Bronchial epithelial cell (primary cell): ENCODE results near the gene PPP1R2. TPM values are rescaled to one million over a fixed set of nuclear protein-coding genes. Genes with fewer than 3 reads are reported as not detected.

Experiments used
- DNase-seq: peaks from one replicate; pipeline ENCODE4 v3.0.0-alpha.2; 2010; ENCODE audit warnings: low read depth
- FAIRE-seq: peaks from 2 replicates; lab custom pipeline; 2011; peaks lifted over from hg19 to GRCh38; lab: Jason Lieb, UNC
- H3K27me3 ChIP-seq: 2 replicates; pipeline ENCODE4 v1.5.1; 2011; ENCODE audit warnings: low read length; ENCODE audit not compliant: control insufficient read depth, insufficient read depth
- H3K36me3 ChIP-seq: 2 replicates; pipeline ENCODE4 v1.5.1; 2011; ENCODE audit warnings: low read length; ENCODE audit not compliant: control insufficient read depth, insufficient read depth
- H3K4me3 ChIP-seq: 2 replicates; pipeline ENCODE4 v1.5.1; 2011; ENCODE audit warnings: mild to moderate bottlenecking, low read depth, low read length, control low read depth
- total RNA-seq: library from RNA; depleted of rRNA; stranded (reverse); fragments of >200 nt; gene quantifications from 2 replicates; pipeline ENCODE4 v1.2.1, GENCODE V29; 2014
- TF ChIP-seq, protein P1 (sequence below): IDR thresholded peaks from 2 replicates; pipeline ENCODE4 v1.5.1; 2011; ENCODE audit warnings: mild to moderate bottlenecking, moderate library complexity, low read length, control low read depth, inconsistent platforms; ENCODE audit not compliant: insufficient read depth, severe bottlenecking

PPP1R2 gene
- total RNA-seq, 1 donor from 2014 or later = 57.9 TPM

DNA sequence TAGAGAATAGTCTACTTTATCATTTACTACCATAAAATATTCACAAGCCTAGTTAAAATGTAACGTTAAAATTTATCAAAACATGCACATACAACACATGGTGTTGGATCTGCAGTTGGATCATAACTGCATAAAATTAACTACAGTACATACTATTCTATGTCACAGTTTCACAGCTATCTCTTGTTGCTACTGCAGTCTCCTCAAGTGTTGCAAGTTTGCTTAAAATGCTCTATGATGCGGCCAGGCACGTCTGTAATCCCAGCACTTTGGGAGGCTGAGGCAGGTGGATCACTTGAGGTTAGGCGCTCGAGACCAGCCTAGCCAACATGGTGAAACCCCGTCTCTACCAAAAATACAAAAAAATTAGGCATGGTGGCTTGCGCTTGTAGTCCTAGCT lies 10.3 kb downstream of the PPP1R2 start:
- FAIRE-seq (no peak), DNase-seq (no peak)
- no peak overlapping the region for H3K4me3 ChIP-seq
- TF ChIP-seq, protein P1, sequence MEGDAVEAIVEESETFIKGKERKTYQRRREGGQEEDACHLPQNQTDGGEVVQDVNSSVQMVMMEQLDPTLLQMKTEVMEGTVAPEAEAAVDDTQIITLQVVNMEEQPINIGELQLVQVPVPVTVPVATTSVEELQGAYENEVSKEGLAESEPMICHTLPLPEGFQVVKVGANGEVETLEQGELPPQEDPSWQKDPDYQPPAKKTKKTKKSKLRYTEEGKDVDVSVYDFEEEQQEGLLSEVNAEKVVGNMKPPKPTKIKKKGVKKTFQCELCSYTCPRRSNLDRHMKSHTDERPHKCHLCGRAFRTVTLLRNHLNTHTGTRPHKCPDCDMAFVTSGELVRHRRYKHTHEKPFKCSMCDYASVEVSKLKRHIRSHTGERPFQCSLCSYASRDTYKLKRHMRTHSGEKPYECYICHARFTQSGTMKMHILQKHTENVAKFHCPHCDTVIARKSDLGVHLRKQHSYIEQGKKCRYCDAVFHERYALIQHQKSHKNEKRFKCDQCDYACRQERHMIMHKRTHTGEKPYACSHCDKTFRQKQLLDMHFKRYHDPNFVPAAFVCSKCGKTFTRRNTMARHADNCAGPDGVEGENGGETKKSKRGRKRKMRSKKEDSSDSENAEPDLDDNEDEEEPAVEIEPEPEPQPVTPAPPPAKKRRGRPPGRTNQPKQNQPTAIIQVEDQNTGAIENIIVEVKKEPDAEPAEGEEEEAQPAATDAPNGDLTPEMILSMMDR = no peak
- H3K27me3 ChIP-seq = no peaks in the 10 kb centered on the region
- H3K36me3 ChIP-seq = no peaks in the 10 kb centered on the region

DNA sequence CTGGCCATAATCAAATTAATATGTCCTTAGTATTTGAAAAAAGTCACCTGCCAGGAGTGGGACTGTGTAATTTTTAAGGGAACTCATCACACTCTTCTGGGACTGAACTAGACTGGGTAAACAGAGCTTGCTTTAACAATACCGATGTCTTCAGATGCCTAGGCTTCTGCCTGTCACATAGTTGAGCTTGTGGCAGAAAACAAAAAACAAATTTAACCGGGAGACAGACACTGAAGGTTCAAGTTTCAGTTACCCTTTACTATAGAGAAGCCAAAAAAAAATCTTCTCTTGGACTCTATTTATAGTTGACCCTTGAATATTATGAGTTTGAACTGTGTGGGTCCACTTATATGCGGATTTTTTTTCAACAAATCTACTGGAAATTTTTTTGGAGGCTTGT lies 10.8 kb downstream of the PPP1R2 start:
- H3K27me3 ChIP-seq = no peaks in the 10 kb centered on the region
- FAIRE-seq (no peak), DNase-seq (no peak)
- TF ChIP-seq, protein P1 = no peak
- H3K36me3 ChIP-seq = no peaks in the 10 kb centered on the region
- H3K4me3 ChIP-seq = no peak overlapping the region

DNA sequence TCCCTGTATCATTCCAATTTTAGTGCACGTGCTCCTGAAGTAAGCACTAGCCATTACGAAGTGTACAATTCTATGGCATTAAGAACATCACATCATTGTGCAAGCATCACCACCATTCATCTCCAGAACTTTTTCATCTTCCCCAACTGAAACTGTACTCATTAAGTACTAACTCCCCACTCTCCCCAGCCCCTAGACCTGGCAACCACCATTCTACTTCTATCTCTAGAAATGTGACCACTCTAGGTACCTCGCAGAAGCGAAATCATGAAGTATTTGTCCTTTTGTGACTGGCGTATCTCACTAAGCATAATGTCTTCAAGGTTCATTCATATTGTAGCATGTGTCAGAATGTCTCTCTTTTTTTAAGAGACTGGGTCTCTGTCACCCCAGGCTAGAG lies 11.4 kb downstream of the PPP1R2 start:
- FAIRE-seq = no peak
- TF ChIP-seq, protein P1 = no peak

DNA sequence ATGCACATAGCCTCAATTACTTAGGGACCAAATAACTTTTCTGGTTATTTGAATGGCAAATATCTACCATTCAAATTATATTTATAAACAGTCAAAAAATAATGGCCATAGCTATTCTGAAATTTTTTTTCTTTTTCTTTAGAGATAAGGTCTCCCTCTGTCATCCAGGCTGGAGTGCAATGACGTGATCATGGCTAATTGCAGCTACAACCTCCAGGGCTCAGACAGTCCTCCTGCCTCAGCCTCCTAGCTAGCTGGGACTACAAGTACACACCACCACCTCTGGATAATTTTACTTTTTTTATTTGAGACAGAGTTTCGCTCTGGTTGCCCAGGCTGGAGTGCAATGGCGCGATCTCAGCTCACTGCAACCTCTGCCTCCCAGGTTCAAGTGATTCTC lies 16.6 kb downstream of the PPP1R2 start:
- DNase-seq = no peak
- TF ChIP-seq, protein P1 = no peak
- H3K4me3 ChIP-seq = no peak overlapping the region
- no peaks in the 10 kb centered on the region for H3K27me3 ChIP-seq
- no peaks in the 10 kb centered on the region for H3K36me3 ChIP-seq
- FAIRE-seq = no peak

More for the DNA sequence above, 11.4 kb downstream of the PPP1R2 start:
- no peaks in the 10 kb centered on the region for H3K27me3 ChIP-seq
- H3K4me3 ChIP-seq = no peak overlapping the region
- no peak for DNase-seq
- H3K36me3 ChIP-seq = no peaks in the 10 kb centered on the region

DNA sequence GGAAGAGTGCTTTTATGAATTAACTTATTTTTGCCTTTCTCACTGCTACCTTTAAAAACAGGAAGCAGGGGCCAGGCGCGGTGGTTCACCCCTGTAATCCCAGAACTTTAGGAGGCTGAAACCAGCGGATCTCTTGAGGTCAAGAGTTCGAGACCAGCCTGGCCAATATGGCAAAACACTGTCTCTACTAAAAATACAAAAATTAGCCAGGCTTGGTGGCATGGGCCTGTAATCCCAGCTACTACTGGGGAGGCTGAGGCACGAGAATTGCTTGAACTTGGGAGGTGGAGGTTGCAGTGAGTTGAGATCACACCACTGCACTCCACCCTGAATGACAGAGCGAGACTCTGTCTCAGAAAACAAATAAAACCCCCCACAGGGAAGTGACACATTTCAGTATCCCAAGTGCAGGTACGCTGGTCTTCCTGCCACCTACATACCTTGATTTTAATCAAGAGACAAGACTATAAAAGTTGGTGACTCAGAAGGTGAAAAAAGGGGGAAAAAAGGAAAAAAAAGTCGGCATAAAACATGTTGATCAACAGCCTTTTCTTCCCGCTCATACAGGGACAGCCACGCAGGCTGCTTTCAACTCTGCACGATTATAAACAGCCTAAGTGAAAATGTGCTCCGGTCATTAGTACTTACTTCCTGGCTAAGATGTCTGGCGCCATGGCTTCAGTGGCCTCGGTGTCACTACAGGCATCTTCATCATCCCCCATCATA lies 18.8 kb downstream of the PPP1R2 start:
- H3K4me3 ChIP-seq = no peak overlapping the region
- no peaks in the 10 kb centered on the region for H3K36me3 ChIP-seq
- DNase-seq = no peak
- no peaks in the 10 kb centered on the region for H3K27me3 ChIP-seq
- FAIRE-seq = no peak
- TF ChIP-seq, protein P1 = no peak
